ENCODE data around the gene TRIM17. TPM values are rescaled to one million over a fixed set of nuclear protein-coding genes. Genes with fewer than 3 reads are reported as not detected.
A peak's percentile ranks its signal among the peaks of the same experiment; 100 is the strongest.

Gene TRIM17
- total RNA-seq, 1 donor: not detected

- DNase-seq (ENCODE audit: low read depth): no peak
- TF ChIP-seq, protein P1, sequence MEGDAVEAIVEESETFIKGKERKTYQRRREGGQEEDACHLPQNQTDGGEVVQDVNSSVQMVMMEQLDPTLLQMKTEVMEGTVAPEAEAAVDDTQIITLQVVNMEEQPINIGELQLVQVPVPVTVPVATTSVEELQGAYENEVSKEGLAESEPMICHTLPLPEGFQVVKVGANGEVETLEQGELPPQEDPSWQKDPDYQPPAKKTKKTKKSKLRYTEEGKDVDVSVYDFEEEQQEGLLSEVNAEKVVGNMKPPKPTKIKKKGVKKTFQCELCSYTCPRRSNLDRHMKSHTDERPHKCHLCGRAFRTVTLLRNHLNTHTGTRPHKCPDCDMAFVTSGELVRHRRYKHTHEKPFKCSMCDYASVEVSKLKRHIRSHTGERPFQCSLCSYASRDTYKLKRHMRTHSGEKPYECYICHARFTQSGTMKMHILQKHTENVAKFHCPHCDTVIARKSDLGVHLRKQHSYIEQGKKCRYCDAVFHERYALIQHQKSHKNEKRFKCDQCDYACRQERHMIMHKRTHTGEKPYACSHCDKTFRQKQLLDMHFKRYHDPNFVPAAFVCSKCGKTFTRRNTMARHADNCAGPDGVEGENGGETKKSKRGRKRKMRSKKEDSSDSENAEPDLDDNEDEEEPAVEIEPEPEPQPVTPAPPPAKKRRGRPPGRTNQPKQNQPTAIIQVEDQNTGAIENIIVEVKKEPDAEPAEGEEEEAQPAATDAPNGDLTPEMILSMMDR (IDR thresholded peaks at IDR 0.05; ENCODE audit: insufficient read depth, low read length): no peak
- no peak overlapping the region for H3K4me3 ChIP-seq (ENCODE audit: low read depth, low read length)
Observed at GRCh38 chr1:228370941-228371740, 45.5 kb downstream of the TRIM17 start.

DNA sequence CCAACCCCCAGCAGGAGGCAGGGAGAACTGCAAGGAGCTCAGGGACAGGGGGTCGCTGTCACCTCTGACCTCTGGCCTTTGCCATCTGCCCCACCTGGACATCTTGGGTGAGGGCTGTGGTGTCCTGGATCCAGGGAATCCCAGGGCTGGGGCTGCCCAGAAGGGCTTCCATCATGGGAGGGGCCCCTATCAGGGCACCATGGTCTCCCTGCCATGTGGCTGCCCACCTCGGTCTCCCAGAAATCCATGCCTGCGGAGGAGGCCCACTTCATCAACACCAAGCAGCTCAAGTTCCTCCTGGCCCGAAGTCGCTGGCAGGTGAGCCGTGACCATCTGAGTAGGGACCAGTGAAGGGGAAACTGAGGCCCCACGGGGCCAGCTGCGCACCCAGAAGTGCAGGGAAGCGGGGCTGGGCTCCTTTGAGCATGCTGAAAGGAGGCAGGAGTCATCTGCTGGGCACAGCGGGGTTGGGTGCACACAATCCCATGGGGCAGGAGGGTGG lies 46.2 kb downstream of the TRIM17 start:
- H3K4me3 ChIP-seq (ENCODE audit: low read depth, low read length): no peak overlapping the region
- DNase-seq (ENCODE audit: low read depth): no peak
- TF ChIP-seq, protein P1 (IDR thresholded peaks at IDR 0.05; ENCODE audit: insufficient read depth, low read length): no peak

- TF ChIP-seq, protein P1 (IDR thresholded peaks at IDR 0.05; ENCODE audit: insufficient read depth, low read length): no peak
- no peak for DNase-seq (ENCODE audit: low read depth)
- H3K4me3 ChIP-seq (ENCODE audit: low read depth, low read length): no peak overlapping the region
Observed at GRCh38 chr1:228369608-228370438, 46.8 kb downstream of the TRIM17 start.

GRCh38 chr1:228368801-228369607 lies 47.7 kb downstream of the TRIM17 start:
- H3K4me3 ChIP-seq (ENCODE audit: low read depth, low read length): no peak overlapping the region
- TF ChIP-seq, protein P1 (IDR thresholded peaks at IDR 0.05; ENCODE audit: insufficient read depth, low read length): no peak
- DNase-seq (ENCODE audit: low read depth): peak; percentile 35

GRCh38 chr1:228367798-228368791 lies 48.6 kb downstream of the TRIM17 start:
- TF ChIP-seq, protein P1 (IDR thresholded peaks at IDR 0.05; ENCODE audit: insufficient read depth, low read length): no peak
- H3K4me3 ChIP-seq (ENCODE audit: low read depth, low read length): no peak overlapping the region
- no peak for DNase-seq (ENCODE audit: low read depth)

Data from fibroblast of the aortic adventitia (primary cell).